Measurements from ENCODE around the gene STON2.
"Not testable (repeated sequence)": the region's sequence is repeated elsewhere in the genome, so short reads cannot be mapped to it uniquely, and the experiment has no call there.

Gene STON2

DNA sequence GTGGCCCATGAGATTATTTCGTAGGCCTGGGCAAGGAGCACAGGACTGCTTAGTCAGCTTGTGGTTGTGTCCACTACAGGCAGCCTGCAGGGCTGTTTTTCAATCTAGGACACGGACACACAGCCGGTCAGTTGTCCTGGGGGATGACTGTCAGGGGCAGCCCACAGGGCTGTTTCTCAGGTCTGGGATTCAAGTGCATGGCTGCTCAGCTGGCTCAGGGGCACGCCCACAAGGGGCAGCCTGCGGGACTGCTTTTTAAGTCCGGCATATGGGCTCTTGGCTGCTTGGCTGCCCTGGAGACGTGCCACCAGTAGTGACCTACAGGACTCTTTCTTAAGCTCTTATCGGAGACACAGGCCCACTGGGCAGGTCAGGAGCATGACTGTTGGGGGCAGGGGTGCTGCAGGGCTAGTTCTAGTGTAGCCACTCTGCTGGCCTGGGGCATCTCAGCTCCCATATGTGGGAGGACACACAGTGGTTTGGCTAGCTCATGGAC, 152.8 kb downstream of the STON2 start:
- H3K4me3 ChIP-seq (ENCODE audit: insufficient read length, low read depth), result no peak overlapping the region
- no peaks in the 10 kb centered on the region for H3K36me3 ChIP-seq (ENCODE audit: insufficient read depth, insufficient read length, low read length)
- no peaks in the 10 kb centered on the region for H3K27me3 ChIP-seq (ENCODE audit: insufficient read depth, insufficient read length)
- DNase-seq (ENCODE audit: low read depth, low spot score), result no peak
- no peak overlapping the region for H3K9ac ChIP-seq (ENCODE audit: insufficient read length, low read depth)
- H3K4me1 ChIP-seq (ENCODE audit: insufficient read depth, insufficient read length), result no peaks in the 10 kb centered on the region
- TF ChIP-seq ZNF274 (IDR thresholded peaks at IDR 0.05; ENCODE audit: low read depth, low read length) (no peak), SUZ12 (IDR thresholded peaks at IDR 0.05; ENCODE audit: extremely low read depth, insufficient read depth, insufficient read length) (no peak), YY1 (IDR thresholded peaks at IDR 0.05; ENCODE audit: insufficient read depth, insufficient read length) (no peak)
- no peaks in the 10 kb centered on the region for H3K9me3 ChIP-seq (ENCODE audit: insufficient read depth, low read length)

DNA sequence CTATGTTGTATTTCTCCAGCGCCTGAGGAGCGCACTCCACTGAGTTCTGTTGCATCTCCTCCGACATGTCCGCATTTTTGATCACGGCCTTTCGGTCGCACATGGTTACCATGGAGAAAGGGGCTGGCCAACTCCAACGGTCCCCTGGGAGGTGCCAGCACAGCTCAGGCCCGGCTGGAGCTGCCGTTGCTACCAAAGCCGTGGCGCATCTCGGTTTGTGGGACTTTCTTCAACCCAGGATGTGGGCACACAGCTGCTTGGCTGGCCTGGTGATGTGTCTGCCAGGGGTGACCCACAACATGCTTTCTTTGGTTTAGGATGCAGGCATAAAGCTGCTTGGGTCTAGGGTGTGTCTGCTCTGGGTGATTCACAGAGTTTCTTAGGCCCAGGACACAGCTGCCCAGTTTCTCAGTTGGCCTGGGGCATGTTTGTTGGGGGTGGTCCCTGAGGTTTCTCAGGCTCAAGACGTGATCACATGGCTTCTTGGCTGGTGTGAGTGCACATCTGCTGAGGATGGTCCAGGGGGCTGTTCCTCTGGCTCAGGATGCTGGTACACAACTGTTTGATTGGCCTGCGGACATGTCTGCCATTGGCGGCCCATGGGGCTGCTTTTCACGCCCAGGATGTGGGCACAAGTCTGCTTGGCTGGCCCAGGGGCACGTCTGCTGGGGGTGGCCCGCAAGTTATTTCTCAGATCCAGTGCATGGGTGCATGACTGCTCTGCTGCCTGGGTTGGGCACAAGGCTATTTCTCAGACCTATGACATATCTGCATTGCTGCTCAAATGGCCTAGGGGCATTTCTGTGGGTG, 153.5 kb downstream of the STON2 start:
- Histone ChIP-seq H3K9ac (ENCODE audit: insufficient read length, low read depth) (no peak overlapping the region), H3K4me1 (ENCODE audit: insufficient read depth, insufficient read length) (no peaks in the 10 kb centered on the region), H3K36me3 (ENCODE audit: insufficient read depth, insufficient read length, low read length) (no peaks in the 10 kb centered on the region), H3K27me3 (ENCODE audit: insufficient read depth, insufficient read length) (no peaks in the 10 kb centered on the region), H3K9me3 (ENCODE audit: insufficient read depth, low read length) (no peaks in the 10 kb centered on the region), H3K4me3 (ENCODE audit: insufficient read length, low read depth) (no peak overlapping the region)
- DNase-seq (ENCODE audit: low read depth, low spot score), result no peak
- TF ChIP-seq YY1 (IDR thresholded peaks at IDR 0.05; ENCODE audit: insufficient read depth, insufficient read length) (no peak), SUZ12 (IDR thresholded peaks at IDR 0.05; ENCODE audit: extremely low read depth, insufficient read depth, insufficient read length) (no peak), ZNF274 (IDR thresholded peaks at IDR 0.05; ENCODE audit: low read depth, low read length) (no peak)

GRCh38 chr14:81245771-81246170, 154.4 kb downstream of the STON2 start:
- no peak for DNase-seq (ENCODE audit: low read depth, low spot score)
- no peak overlapping the region for H3K9ac ChIP-seq (ENCODE audit: insufficient read length, low read depth)

GRCh38 chr14:81244431-81244830, 155.7 kb downstream of the STON2 start:
- DNase-seq (ENCODE audit: low read depth, low spot score); H3K9me3 ChIP-seq (ENCODE audit: insufficient read depth, low read length); H3K36me3 ChIP-seq (ENCODE audit: insufficient read depth, insufficient read length, low read length); H3K4me1 ChIP-seq (ENCODE audit: insufficient read depth, insufficient read length); H3K4me3 ChIP-seq (ENCODE audit: insufficient read length, low read depth); H3K27me3 ChIP-seq (ENCODE audit: insufficient read depth, insufficient read length); H3K9ac ChIP-seq (ENCODE audit: insufficient read length, low read depth): not testable (repeated sequence)

More at GRCh38 chr14:81245771-81246170, 154.4 kb downstream of the STON2 start:
- H3K4me3 ChIP-seq (ENCODE audit: insufficient read length, low read depth), result no peak overlapping the region
- TF ChIP-seq ZNF274 (IDR thresholded peaks at IDR 0.05; ENCODE audit: low read depth, low read length) (no peak), YY1 (IDR thresholded peaks at IDR 0.05; ENCODE audit: insufficient read depth, insufficient read length) (no peak), SUZ12 (IDR thresholded peaks at IDR 0.05; ENCODE audit: extremely low read depth, insufficient read depth, insufficient read length) (no peak)
- no peaks in the 10 kb centered on the region for H3K36me3 ChIP-seq (ENCODE audit: insufficient read depth, insufficient read length, low read length)
- no peaks in the 10 kb centered on the region for H3K9me3 ChIP-seq (ENCODE audit: insufficient read depth, low read length)
- no peaks in the 10 kb centered on the region for H3K4me1 ChIP-seq (ENCODE audit: insufficient read depth, insufficient read length)
- H3K27me3 ChIP-seq (ENCODE audit: insufficient read depth, insufficient read length), result no peaks in the 10 kb centered on the region

GRCh38 chr14:81243499-81243898, 156.6 kb downstream of the STON2 start:
- DNase-seq (ENCODE audit: low read depth, low spot score), result no peak
- H3K27me3 ChIP-seq (ENCODE audit: insufficient read depth, insufficient read length), result no peaks in the 10 kb centered on the region
- TF ChIP-seq SUZ12 (IDR thresholded peaks at IDR 0.05; ENCODE audit: extremely low read depth, insufficient read depth, insufficient read length) (no peak), YY1 (IDR thresholded peaks at IDR 0.05; ENCODE audit: insufficient read depth, insufficient read length) (no peak), ZNF274 (IDR thresholded peaks at IDR 0.05; ENCODE audit: low read depth, low read length) (no peak)
- H3K4me1 ChIP-seq (ENCODE audit: insufficient read depth, insufficient read length), result no peaks in the 10 kb centered on the region
- H3K36me3 ChIP-seq (ENCODE audit: insufficient read depth, insufficient read length, low read length), result no peaks in the 10 kb centered on the region
- H3K9ac ChIP-seq (ENCODE audit: insufficient read length, low read depth), result no peak overlapping the region
- no peaks in the 10 kb centered on the region for H3K9me3 ChIP-seq (ENCODE audit: insufficient read depth, low read length)
- no peak overlapping the region for H3K4me3 ChIP-seq (ENCODE audit: insufficient read length, low read depth)

DNA sequence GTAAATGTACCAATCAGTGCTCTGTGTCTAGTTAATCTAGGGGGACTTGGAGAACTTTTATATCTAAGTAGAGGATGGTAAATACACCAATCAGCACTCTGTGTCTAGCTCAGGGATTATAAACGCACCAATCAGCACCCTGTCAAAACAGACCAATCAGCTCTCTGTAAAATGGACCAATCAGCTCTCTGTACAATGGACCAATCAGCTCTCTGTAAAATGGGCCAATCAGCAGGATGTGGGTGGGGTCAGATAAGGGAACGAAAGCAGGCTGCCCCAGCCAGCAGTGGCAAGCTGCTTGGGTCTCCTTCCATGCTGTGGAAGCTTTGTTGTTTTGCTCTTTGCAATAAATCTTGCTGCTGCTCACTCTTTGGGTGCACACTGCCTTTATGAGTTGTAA, 163.3 kb downstream of the STON2 start:
- DNase-seq (ENCODE audit: low read depth, low spot score); H3K9ac ChIP-seq (ENCODE audit: insufficient read length, low read depth); H3K9me3 ChIP-seq (ENCODE audit: insufficient read depth, low read length); H3K4me3 ChIP-seq (ENCODE audit: insufficient read length, low read depth); H3K4me1 ChIP-seq (ENCODE audit: insufficient read depth, insufficient read length); H3K27me3 ChIP-seq (ENCODE audit: insufficient read depth, insufficient read length); H3K36me3 ChIP-seq (ENCODE audit: insufficient read depth, insufficient read length, low read length): not testable (repeated sequence)

GRCh38 chr14:81236138-81236537, 164.0 kb downstream of the STON2 start:
- H3K27me3 ChIP-seq (ENCODE audit: insufficient read depth, insufficient read length), result no peaks in the 10 kb centered on the region

More at GRCh38 chr14:81236138-81236537, 164.0 kb downstream of the STON2 start:
- no peak for DNase-seq (ENCODE audit: low read depth, low spot score)
- Histone ChIP-seq H3K4me3 (ENCODE audit: insufficient read length, low read depth) (no peak overlapping the region), H3K9ac (ENCODE audit: insufficient read length, low read depth) (no peak overlapping the region), H3K9me3 (ENCODE audit: insufficient read depth, low read length) (no peaks in the 10 kb centered on the region; the same call in 1 of the 2 replicates), H3K4me1 (ENCODE audit: insufficient read depth, insufficient read length) (no peaks in the 10 kb centered on the region), H3K36me3 (ENCODE audit: insufficient read depth, insufficient read length, low read length) (no peaks in the 10 kb centered on the region)
- TF ChIP-seq SUZ12 (IDR thresholded peaks at IDR 0.05; ENCODE audit: extremely low read depth, insufficient read depth, insufficient read length), result no peak
- TF ChIP-seq YY1 (IDR thresholded peaks at IDR 0.05; ENCODE audit: insufficient read depth, insufficient read length), result no peak
- TF ChIP-seq ZNF274 (IDR thresholded peaks at IDR 0.05; ENCODE audit: low read depth, low read length), result no peak

Data from NT2/D1 (cell line).